HG02981 (cell line): Measurements from ENCODE around the gene USP2.

Source experiments
- ATAC-seq: cut with Tn5 transposase; IDR thresholded peaks from one replicate; pipeline ENCODE4 v1.9.1; 2021; ENCODE audit warnings: mild to moderate bottlenecking, moderate library complexity; ENCODE audit not compliant: unreplicated experiment

USP2 gene

GRCh38 chr11:119307219-119307618 lies 74.3 kb downstream of the USP2 start:
- no peak for ATAC-seq

- ATAC-seq: no peak
Measured at GRCh38 chr11:119306373-119306890, 75.1 kb downstream of the USP2 start.

- ATAC-seq: no peak
Measured at GRCh38 chr11:119305556-119306372, 75.7 kb downstream of the USP2 start.
